ENCODE results near the gene UGT1A8.
"Not testable (repeated sequence)": the region's sequence is repeated elsewhere in the genome, so short reads cannot be mapped to it uniquely, and the experiment has no call there.

UGT1A8 gene

DNA sequence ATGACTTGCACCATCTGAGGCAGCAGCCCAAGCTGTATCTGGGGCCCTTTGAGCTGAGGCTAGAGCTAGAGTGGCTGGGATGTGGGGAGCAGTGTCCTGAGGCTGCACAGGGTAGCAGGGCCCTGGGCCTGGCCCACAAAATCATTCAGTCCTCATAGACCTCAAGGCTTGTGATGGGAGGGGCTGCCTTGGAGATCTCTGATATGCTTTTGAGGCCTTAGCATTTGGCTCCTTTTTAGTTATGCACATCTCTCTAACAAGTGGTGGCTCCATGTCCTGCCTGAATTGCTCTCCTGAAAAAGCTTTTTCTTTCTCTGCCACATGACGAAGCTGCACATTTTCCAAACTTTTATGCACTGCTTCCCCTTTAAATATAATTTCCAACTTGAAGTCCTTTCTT lies 11.8 kb upstream of the UGT1A8 start:
- H3K4me3 ChIP-seq (ENCODE audit: low read depth, low read length), result no peak overlapping the region
- TF ChIP-seq, protein P1, sequence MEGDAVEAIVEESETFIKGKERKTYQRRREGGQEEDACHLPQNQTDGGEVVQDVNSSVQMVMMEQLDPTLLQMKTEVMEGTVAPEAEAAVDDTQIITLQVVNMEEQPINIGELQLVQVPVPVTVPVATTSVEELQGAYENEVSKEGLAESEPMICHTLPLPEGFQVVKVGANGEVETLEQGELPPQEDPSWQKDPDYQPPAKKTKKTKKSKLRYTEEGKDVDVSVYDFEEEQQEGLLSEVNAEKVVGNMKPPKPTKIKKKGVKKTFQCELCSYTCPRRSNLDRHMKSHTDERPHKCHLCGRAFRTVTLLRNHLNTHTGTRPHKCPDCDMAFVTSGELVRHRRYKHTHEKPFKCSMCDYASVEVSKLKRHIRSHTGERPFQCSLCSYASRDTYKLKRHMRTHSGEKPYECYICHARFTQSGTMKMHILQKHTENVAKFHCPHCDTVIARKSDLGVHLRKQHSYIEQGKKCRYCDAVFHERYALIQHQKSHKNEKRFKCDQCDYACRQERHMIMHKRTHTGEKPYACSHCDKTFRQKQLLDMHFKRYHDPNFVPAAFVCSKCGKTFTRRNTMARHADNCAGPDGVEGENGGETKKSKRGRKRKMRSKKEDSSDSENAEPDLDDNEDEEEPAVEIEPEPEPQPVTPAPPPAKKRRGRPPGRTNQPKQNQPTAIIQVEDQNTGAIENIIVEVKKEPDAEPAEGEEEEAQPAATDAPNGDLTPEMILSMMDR (IDR thresholded peaks at IDR 0.05; ENCODE audit: low read depth, low read length, missing control alignments), result no peak
- DNase-seq (ENCODE audit: low read depth), result no peak

DNA sequence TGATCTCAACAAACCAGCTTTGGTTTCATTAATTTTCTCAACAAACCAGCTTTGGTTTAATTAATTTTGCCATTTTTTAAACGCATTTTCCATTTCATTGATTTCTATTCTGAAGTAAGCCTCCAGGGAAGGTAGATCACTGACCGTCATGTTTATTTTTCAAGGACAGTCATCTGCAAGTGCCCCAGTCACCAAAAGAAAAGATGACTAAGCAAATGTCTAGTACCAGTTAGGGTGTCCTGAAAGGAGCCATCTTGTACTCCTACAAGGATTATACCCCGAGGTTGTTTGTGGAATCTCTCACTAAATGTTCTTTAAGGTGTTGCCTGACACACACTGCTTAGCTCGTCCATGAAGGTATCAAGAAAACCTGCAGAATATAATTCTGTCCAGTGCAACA lies 6.1 kb upstream of the UGT1A8 start:
- no peak overlapping the region for H3K4me3 ChIP-seq (ENCODE audit: low read depth, low read length)
- DNase-seq (ENCODE audit: low read depth), result no peak
- TF ChIP-seq, protein P1 (IDR thresholded peaks at IDR 0.05; ENCODE audit: low read depth, low read length, missing control alignments), result no peak

DNA sequence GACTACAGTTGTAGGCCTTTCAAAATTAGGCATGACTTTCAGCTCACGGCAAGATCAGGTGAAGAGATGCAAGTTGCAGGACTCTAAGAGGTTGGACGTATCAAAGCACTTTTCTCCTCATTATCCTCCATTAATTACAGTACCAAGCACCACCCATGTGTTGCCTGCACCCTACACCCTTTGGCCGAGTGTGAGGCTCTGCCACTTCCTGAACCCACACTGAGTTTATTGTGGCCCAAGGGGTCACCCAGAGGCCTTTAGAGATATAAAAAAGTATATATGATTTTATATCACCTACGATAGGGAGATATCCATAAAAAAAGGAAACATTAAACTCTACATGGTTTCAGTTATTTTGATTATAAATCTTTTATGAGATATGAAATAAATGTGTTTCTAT lies 2.8 kb downstream of the UGT1A8 start:
- TF ChIP-seq, protein P1 (IDR thresholded peaks at IDR 0.05; ENCODE audit: low read depth, low read length, missing control alignments), result no peak
- no peak for DNase-seq (ENCODE audit: low read depth)
- H3K4me3 ChIP-seq (ENCODE audit: low read depth, low read length), result no peak overlapping the region

DNA sequence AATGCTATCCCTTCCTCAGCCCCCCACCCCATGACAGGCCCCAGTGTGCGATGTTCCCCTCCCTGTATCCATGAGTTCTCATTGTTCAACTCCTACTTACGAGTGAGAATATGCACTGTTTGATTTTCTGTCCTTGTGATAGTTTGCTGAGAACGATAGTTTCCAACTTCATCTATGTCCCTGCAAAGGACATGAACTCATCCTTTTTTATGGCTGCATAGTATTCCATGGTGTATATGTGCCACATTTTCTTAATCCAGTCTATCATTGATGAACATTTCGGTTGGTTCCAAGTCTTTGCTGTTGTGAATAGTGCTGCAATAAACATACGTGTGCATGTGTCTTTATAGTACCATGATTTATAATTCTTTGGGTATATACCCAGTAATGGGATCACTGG lies 4.4 kb downstream of the UGT1A8 start:
- not testable (repeated sequence) for H3K4me3 ChIP-seq (ENCODE audit: low read depth, low read length); DNase-seq (ENCODE audit: low read depth)

DNA sequence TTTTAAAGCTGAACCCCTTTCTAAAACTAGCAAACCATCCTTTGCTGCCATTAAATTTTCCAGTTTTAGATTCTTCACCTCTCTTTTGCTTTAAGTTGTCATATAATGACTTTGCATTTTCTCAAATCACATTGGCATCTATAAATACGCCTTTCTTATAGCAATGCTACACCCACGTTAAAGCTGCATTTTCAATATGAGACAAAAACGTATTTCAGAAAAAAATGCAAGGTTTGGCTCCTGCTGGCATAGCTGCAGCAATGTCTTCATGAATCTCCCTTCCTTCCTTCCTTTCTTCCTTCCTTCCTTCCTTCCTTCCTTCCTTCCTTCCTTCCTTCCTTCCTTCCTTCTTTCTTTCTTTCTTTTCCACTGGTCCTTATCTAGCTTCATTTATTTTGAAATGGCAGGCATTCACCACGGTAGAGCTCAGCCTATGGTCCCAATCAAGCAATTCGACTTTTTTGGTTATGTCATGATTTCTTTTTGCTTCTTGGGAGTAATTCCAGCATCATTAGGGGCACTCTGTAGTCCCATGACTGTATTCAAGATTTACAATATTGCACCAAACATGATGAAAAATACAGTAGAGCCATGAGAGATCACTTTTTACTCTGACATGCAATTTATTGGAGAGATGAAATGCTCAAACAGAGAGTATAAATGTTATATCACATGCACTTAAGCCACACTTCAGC lies 10.0 kb downstream of the UGT1A8 start:
- H3K4me3 ChIP-seq (ENCODE audit: low read depth, low read length), result no peak overlapping the region
- TF ChIP-seq, protein P1 (IDR thresholded peaks at IDR 0.05; ENCODE audit: low read depth, low read length, missing control alignments), result no peak
- DNase-seq (ENCODE audit: low read depth), result no peak

DNA sequence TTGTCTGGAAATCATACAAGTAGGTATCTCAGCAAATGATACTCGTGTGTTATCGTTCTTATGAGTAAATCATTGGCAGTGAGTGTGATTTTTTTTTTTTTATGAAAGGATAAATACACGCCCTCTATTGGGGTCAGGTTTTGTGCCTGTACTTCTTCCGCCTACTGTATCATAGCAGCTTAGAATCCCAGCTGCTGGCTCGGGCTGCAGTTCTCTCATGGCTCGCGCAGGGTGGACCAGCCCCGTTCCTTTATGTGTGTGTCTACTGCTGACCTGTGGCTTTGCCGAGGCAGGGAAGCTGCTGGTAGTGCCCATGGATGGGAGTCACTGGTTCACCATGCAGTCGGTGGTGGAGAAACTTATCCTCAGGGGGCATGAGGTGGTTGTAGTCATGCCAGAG lies 18.9 kb downstream of the UGT1A8 start, which contains the start of gene UGT1A10:
Gene UGT1A10, plus strand, starts transcription at position 143 of the 400 bp plus-strand sequence. Its CDS starts 75 bp downstream, at position 218.
- not testable (repeated sequence) for DNase-seq (ENCODE audit: low read depth)

DNA sequence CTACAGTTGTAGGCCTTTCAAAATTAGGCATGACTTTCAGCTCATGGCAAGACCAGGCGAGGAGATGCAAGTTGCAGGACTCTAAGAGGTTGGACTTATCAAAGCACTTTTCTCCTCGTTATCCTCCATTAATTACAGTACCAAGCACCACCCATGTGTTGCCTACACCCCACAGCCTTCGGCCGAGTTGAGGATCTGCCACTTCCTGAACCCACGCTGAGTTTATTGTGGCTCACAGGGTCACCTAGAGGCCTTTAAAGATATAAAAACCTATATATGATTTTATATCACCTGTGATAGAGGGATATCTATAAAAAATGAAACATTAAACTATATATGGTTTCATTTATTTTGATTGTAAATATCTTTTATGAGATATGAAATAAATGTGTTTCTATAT lies 21.4 kb downstream of the UGT1A8 start:
- no peak for DNase-seq (ENCODE audit: low read depth)
- TF ChIP-seq, protein P1 (IDR thresholded peaks at IDR 0.05; ENCODE audit: low read depth, low read length, missing control alignments), result no peak
- H3K4me3 ChIP-seq (ENCODE audit: low read depth, low read length), result no peak overlapping the region

More for the DNA sequence above, 18.9 kb downstream of the UGT1A8 start, which contains the start of gene UGT1A10:
- H3K4me3 ChIP-seq (ENCODE audit: low read depth, low read length), result not testable (repeated sequence)

DNA sequence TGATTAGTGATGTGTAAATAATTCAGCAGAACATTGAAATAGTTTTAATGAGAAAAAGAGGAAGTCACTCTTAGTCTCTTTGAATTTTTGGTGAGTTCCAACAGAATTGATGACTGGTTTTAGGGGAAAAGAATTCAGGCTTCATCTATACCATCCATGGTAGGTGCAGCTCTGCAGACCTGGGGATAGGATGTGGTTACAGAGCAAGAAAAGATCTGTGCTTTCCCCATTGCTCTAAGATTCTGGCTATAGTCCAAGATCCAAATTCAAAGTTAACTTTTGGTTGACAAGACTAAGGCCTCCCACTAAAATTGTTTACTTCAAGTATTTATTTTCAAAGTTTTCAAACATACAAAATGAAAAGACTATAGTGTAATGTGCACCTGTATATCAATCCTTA lies 22.4 kb downstream of the UGT1A8 start:
- no peak overlapping the region for H3K4me3 ChIP-seq (ENCODE audit: low read depth, low read length)
- TF ChIP-seq, protein P1 (IDR thresholded peaks at IDR 0.05; ENCODE audit: low read depth, low read length, missing control alignments), result no peak
- no peak for DNase-seq (ENCODE audit: low read depth)

Measured in GM12864 (cell line).